22Rv1 (cell line): Measurements from ENCODE around the gene CLEC3B.

Experiments
- CTCF ChIP-seq: fragments of 450-650 bp; IDR thresholded peaks from 2 replicates; pipeline ENCODE4 v1.5.1; 2017; ENCODE audit warnings: mild to moderate bottlenecking
- ZFX ChIP-seq: fragments of 450-650 bp; IDR thresholded peaks from 2 replicates; pipeline ENCODE4 v1.6.1; 2017; ENCODE audit warnings: antibody characterized with exemption, borderline replicate concordance

GRCh38 chr3:45037720-45038455 lies 11.8 kb downstream of the CLEC3B start:
- TF ChIP-seq CTCF (peak; percentile 98), ZFX (no peak)
